A673 (cell line): Measurements from ENCODE around the gene SCN1B.

Experiments
- CTCF ChIP-seq: fragments of 300-800, 200-600 bp; sonication (generic); conservative IDR thresholded peaks from 2 replicates; pipeline ENCODE4 v1.5.1; 2017; ENCODE audit warnings: low read depth, mild to moderate bottlenecking, antibody characterized with exemption, low read length, moderate library complexity, mixed read lengths
- EZH2 ChIP-seq: fragments of 200-600 bp; sonication (generic); IDR thresholded peaks from 2 replicates; pipeline ENCODE4 v1.6.1; 2017; ENCODE audit warnings: borderline replicate concordance, low read depth, mild to moderate bottlenecking, mixed read lengths, antibody characterized with exemption, low read length; ENCODE audit not compliant: poor library complexity, severe bottlenecking

GRCh38 chr19:35070471-35070870 is 40.2 kb downstream of the SCN1B start:
- TF ChIP-seq CTCF = no peak
- no peak for TF ChIP-seq EZH2
